SIG-M5 treated with dmso at 0.1 percent for 504 hours (cell line): Measurements from ENCODE around the gene TAS2R43.
"Not testable (repeated sequence)": the region's sequence is repeated elsewhere in the genome, so short reads cannot be mapped to it uniquely, and the experiment has no call there.

Experiments used
- DNase-seq: peaks from one replicate; lab custom pipeline; 2025; ENCODE audit not compliant: unreplicated experiment; lab: John Stamatoyannopoulos, UW

Gene TAS2R43, protein sequence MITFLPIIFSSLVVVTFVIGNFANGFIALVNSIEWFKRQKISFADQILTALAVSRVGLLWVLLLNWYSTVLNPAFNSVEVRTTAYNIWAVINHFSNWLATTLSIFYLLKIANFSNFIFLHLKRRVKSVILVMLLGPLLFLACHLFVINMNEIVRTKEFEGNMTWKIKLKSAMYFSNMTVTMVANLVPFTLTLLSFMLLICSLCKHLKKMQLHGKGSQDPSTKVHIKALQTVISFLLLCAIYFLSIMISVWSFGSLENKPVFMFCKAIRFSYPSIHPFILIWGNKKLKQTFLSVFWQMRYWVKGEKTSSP

DNA sequence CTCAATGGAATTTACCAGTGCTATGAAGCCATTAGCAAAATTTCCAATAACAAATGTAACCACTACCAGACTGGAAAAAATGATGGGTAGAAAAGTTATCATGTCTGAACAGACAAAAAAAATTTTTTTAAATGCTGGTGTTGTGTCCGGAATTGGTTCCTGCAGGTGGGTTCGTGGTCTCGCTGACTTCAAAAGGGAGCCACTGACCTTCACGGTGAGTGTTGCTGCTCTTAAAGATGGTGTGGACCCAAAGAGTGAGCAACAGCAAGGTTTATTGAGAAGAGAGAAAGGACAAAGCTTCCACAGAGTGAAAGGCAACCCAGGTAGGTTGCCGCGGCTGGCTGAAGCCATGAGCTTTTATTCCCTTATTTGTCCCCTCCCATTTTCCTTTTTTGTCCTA lies at the start of gene TAS2R43:
TAS2R43 (minus strand) TSS at position 186 of the 400 bp plus-strand sequence; CDS start at position 102, 84 bp downstream.
- no peak for DNase-seq

DNA sequence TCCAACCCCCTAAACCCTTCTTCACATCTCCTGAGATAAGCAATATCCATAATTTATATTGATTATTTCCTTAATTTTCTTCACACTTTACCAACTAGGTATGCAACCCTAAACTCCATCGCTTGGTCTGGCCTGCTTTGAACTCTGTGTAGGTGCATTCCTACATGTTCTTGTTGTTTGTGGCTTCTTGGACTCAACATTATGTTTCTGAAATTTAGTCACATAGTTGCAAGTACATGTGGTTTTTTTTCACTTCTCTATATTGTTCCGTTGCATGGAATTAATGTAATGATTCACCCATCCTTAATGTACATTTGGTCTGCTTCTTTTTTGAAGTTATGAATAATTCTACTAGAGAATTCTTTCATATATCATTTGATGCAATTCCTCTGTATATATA lies 44.0 kb upstream of the TAS2R43 start:
- DNase-seq: peak; percentile 0

DNA sequence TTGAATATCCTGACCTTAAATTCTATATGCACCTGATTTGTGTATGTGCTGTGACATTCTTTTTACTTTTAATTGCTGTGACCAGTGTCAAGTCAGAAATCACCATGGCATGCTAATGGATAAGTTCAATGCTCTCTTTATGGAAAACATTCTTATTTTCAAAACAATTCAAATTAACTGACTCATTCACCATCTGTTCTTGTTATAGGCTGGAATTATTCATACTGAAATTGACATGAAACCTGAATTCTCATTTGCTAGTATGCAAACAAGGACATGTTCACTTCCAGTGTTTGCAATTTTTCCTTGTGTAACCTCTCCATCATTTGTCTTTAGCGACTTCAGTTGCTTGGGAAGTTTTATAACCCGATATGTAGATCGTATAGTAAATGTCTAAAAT lies 42.2 kb upstream of the TAS2R43 start, which contains the start of gene TAS2R30:
TAS2R30 (minus strand) TSS at position 340 of the 400 bp plus-strand sequence. CDS start 400 bp downstream, outside the sequence.
- DNase-seq: no peak

DNA sequence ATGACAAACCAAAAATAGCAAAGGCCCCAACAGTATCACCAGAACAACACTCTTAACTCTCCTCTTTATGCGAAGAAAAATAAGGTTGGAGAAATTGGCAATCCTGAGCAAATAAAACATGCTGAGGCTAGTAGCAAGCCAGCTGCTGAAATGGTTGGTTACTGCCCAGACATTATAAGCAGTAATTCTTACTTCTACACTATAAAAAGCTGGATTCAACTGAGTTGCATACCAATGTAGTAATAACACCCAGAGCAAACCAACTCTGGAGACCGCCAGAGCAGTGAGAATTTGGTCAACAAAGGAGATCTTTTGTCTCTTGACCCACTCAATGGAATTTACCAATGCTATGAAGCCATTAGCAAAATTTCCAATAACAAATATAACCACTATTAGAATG lies 41.7 kb upstream of the TAS2R43 start:
- no peak for DNase-seq

DNA sequence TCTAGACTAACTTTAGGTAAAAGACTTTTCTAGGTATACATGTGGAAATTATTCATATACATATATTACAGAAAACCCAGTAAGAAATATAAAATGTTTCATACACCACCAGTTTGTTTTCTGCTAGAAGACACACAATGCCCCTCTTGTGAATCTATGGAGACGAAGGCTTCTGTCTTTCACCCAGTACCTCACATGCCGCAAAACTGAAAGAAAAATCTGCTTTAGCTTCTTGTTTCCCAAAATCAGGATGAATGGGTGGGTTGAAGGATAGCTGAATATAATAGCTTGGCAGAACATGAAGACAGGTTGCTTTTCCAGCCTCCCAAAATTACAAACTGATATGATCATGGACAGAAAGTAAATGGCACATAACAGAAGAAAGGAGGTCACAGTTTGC lies 41.0 kb upstream of the TAS2R43 start:
- no peak for DNase-seq

DNA sequence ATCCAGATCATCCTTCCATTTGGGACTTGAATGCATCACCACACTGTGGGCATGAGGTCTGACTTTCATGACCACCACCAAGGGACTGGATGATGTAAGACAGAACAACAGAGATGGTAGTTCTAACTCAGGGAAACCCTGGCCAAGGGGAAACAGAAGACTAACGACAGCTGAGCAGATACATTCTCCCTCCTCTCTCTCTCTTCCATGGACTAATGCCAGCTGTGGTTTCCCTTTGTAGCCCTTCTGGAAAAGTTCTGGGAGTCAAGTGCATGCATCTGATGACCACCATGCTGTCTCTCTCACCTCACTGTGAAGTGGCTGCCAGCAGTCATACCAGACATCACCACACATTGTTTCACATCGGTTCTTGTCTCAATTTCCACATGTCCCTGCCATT lies 38.9 kb upstream of the TAS2R43 start:
- no peak for DNase-seq

DNA sequence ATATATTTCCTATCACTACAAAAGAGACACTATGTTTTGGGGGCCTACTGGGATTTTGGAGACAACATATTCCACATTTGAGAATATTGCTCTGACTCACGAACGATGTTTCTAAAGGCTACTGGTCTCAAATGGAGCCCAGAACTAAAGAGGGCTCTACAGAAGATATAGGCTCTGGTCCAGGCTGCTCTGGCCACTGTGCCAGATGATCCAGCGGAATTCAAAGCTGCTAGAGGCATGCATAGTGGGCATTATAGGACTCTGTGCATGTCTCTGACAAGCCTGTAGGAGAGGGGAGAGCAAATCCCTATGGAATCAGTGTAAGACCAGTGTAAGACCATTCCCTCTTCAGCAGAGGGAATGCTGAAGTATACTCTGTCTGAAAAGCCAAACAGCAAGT lies 38.3 kb upstream of the TAS2R43 start:
- DNase-seq: no peak

DNA sequence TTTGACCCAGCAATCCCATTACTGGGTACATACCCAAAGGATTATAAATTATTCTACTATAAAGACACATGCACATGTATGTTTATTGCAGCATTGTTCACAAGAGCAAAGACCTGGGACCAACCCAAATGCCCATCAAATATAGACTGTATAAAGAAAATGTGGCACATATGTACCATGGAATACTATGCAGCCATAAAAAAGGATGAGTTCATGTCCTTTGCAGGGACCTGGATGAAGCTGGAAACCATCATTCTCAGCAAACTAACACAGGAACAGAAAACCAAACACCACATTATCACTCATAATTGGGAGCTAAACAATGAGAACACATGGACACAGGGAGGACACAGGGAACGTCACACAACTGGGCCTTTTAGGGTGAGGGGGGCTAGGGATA lies 22.0 kb upstream of the TAS2R43 start:
- not testable (repeated sequence) for DNase-seq

DNA sequence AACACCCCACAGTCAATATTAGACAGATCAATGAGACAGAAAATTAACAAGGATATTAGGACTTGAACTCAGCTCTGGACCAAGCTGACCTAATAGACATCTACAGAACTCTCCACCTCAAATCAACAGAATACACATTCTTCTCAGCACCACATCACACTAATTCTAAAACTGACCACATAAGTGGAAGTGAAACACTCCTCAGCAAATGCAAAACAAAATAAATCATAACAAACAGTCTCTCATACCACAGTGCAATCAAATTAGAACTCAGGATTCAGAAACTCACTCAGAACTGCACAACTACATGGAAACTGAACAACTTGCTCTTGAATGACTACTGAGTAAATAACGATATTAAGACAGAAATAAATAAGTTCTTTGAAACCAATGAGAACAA lies 19.1 kb upstream of the TAS2R43 start:
- DNase-seq: not testable (repeated sequence)

DNA sequence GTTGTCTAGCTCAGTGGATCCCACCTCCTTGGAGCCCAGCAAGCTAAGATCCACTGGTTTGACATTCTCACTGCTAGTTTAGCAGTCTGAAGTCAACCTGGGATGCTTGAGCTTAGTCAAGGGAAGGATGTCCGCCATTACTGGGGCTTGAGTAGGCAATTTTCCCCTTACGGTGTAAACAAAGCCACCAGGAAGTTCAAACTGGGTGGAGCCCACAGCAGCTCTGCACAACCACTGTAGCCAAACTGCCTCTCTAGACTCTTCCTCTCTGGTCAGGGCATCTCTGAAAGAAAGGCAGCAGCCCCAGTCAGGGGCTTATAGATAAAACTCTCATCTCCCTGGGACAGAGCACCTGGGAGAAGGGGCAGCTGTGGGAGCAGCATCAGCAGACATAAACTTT lies 16.7 kb upstream of the TAS2R43 start:
- no peak for DNase-seq

DNA sequence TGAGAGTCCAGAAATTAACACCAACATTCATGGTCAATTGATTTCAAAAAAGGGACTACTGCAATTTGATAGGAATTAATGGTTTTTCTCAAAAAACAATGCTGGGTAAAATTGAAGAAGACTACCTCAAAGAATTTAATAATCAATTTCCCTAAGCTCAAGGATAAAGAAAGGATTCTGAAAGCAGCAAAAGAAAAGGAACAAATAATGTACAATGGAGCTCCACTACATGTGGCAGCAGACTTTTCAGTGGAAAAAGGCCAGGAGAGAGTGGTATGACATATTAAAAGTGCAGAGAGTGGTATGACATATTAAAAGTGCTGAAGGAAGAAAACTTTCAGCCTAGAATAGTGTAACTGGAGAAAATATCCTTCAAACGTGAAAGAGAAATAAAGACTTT lies 15.6 kb upstream of the TAS2R43 start:
- no peak for DNase-seq

DNA sequence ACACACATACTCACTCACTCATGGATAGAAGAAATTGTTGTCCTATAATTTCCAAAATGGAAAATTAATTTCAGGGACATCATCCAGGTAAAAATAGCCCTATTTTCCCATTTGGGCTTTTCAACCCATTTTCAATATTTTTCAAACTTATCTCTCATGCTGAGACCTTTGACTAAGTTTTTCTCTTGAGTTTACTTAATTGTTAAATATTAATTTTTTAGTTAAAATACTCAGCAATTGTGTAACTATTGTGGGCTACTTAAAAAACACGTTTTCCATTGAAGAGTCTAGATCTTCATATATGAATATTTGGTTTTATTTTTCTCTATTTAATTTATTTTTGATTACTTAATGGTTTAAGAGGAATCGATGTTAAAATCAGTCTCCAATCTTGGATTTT lies 14.2 kb upstream of the TAS2R43 start:
- no peak for DNase-seq

DNA sequence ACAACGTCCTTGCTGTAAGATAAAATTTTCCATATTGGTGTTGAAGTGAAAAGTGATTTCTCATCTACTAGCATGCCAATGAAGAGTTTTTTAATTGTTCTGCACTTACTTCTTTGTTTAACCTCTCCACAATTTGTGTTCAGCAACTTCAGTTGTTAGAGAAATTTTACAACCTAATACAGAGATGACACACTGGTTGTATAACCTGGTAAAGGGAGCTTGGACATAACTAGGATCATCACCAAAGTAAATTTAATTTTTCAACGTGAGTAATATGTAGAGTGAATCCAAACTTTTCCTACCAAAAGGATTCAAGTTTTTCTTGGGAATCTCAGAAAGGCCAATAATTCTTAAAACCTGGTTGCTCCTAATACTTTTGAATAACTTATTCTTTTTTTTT lies 13.4 kb upstream of the TAS2R43 start:
- DNase-seq: no peak

DNA sequence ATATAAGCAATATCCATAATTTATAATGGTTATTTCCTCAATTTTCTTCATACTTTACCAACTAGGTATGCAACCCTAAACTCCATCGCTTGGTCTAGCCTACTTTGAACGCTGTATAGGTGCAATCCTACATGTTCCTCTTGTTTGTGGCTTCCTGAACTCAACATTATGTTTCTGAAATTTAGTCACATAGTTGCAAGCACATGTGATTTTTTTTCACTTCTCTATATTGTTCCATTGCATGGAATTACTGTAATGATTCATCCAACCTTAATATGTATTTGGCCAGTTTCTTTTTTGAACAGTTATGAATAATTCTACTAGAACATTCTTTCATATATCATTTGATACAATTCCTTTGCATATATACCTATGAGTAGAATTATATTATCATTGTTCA lies 2.8 kb upstream of the TAS2R43 start:
- not testable (repeated sequence) for DNase-seq

DNA sequence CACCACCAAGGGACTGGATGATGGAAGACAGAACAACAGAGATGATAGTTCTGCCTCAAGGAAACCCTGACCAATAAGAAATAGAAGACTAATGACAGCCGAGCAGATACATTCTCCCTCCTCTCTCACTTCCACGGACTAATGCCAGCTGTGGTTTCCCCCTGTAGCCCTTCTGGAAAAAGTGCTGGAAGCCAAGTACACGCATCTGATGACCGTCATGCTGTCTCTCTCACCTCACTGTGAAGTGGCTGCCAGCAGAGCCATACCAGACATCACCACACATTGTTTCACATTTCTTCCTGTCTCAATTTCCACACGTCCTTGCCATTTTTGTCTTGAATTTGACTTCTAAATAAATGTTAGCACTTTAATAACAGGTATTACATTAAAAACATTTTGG lies 2.9 kb downstream of the TAS2R43 start:
- no peak for DNase-seq

DNA sequence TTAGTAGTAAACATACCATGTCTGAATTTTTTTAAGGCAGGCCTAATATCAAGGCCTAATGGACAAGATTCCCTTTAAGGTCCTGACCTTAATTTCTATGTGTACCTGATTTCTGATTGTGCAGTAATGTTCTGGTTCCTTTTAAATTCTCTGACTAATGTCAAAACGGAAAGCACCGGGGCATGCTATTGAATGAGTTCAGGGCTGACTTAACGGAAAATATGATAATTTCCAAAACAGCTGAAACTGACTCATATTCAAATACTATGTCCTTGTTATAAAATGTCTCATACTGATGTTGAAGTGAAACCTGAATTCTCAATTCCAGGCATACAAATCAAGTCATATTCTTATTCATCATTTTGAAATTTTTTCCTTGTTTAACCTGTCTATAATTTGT lies 6.7 kb downstream of the TAS2R43 start:
- no peak for DNase-seq

DNA sequence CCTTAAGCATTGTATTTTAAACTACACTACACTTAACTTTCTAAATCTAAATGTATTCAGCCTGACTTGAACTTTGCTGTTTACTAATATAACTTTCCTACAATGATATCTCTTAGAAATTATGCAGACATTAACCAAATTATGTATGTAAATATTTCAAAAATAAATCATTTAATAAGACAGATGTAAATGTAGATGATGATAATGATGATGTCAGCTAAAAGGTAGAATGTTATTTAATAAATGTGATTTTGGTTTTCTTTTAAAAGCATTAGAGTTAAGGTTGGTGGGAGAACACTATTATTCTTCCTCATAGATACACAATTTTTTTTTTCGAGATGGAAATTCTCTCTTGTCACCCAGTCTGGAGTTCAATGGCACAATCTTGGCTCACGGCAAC lies 10.1 kb downstream of the TAS2R43 start:
- no peak for DNase-seq

DNA sequence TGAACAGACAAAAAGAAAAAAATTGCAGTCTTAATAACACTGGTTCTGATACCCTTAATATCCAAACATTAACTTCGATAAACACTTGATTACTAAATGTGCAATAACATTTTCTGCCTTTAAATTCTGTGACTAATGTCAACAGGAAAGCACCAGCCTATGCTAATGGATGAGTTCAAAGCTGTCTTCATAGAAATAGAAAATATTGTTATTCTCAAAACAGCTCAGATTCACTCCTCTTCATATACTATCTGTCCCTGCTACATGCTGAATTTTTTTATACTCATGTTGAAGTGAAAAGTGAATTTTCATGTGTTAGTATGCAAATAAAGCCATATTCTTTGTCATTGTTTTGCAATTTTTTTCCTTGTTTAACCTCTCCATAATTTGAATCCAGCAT lies 13.9 kb downstream of the TAS2R43 start:
- no peak for DNase-seq

DNA sequence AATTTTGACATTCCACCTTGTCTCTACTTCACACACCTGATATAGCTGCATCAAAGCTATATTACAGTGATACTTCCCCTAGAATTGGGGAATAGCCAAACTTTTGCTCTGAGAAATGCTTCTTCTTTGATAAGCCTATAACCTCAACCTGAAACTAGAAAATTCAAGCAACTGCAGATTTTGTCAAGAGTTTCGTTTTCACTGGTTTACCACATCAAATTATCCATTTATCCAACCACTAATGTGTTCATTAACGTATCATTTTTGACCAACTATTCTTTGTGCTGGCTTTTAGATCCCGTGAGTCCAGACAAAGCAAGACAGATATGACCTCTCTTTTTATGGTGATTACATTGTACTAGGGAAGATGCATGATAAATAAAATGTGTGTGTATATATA lies 16.5 kb downstream of the TAS2R43 start:
- no peak for DNase-seq

DNA sequence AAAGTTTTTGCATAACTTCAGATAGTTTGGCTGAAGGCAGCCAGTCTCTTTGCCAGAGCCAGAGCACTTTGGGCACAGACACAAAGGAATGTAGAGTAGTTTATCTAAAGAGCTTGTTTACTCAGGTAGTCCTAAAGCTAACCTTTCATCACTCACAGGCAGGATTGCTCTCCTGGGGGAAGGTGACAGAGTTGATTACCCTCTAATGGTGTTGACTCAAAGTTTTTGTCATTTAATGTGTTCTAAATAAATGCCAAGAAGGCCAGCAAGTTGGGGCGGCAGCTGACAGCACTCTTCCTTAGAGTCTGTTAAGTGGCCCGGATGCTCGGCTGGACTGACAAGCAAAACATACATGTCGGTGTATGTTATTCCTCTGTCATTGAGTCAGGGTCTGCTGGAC lies 20.7 kb downstream of the TAS2R43 start:
- no peak for DNase-seq

DNA sequence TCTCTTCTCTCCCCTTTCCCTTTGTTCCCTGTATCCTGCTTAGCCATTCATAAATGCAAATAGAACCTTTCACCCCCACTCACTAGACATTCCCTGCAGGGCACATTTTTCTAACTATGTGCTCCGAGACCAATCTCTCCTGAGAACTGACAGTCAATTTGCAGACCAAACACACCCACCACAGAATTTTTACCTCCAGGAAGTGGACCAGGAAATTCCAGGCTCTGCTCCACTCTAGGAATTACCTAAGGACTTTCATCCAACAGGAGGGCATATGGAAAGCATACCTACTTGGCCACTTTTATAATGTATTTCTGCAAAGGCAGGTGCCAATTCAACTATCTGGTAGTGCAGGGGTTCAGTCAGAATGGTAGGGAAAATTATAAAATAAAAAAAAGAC lies 21.1 kb downstream of the TAS2R43 start:
- DNase-seq: no peak

DNA sequence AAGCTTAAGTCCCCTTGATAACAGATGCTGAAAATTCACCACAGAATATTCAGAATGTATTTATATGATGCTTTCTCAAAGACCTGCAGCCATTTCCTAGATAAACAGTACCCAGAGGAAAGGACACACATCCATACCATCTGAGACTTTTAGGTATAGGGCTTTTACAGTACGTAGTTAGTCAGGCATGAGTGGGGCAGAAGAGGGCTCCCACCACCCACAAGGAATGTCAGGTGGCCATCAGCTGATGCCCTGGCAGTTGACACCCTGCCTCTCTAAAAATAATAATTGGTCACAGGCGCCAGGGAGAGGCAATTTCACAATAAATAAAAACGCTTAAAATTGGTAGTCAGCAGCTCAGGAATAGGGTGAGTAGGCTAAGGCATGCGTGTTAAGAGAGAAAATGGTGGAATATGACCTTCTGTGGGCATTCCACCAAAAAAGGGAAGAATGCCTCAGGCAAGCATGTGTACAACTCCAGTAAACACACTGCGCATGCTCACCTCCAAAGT lies 22.2 kb downstream of the TAS2R43 start:
- no peak for DNase-seq

DNA sequence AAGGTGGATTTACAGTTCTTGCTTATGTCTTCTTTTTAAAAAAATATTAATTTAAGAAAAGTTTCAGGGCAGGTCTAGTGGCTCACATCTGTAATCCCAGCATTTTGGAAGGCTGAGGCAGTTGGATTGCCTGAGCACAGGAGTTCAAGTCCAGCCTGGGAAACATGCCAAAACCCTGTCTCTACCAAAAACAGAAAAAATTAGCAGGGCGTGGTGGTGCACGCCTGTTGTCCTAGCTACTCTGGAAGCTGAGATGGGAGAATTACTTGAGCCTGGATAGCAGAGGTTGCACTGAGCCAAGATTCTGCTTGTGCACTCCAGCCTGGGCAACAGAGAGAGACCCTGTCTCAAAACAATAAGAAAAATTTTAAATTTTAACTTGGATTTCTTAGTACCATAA lies 24.6 kb downstream of the TAS2R43 start:
- no peak for DNase-seq
